ENCODE data around the gene BTBD10. TPM values are rescaled to one million over a fixed set of nuclear protein-coding genes. Genes with fewer than 3 reads are reported as not detected.

BTBD10 gene
- total RNA-seq, 1 donor from 2014 or later: 21.9 TPM

DNA sequence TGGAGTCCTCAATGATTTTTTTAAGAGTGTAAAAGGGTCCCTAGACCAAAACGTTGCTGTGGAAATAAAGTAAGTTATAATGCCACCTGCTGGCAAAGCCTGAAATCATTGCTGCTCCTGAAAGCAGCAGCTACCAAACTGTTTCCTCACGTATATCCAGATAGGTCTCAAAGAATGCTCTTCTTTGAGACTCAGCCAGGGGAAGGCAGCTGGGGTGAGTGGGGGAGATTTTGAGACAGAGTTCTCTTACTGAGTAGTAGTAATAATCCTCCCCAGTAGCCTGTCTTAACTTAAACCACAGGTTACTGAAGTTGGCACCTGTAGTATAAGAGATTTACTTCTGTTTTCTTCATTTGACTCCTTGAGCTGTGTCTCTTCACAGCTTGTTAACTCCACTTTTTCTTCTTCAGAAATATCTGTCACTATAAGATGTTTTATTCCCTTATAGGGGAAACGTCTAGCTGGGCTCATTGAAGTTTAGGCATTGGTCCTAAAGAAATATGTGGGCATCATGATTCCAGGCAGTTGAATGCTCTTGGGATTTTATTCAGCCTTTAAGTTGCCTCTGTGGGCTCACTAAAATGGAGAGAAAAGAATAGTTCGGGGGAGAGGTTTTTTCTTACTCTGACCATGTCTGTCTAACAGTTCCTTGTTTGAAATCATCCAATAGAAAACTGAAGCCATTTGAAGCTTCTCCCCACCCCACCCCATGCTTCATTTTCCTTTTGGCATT is 77.9 kb downstream of the BTBD10 start:
- Mint-ChIP-seq H3K27ac (no peak overlapping the region), H3K4me1 (ENCODE audit: low read depth) (no peaks in the 10 kb centered on the region), H3K36me3 (ENCODE audit: low read depth) (peaks cover 42% of the 10 kb centered on the region), H3K27me3 (ENCODE audit: insufficient read depth) (no peaks in the 10 kb centered on the region), H3K4me3 (no peak overlapping the region), H3K9me3 (no peaks in the 10 kb centered on the region)
- no peak for DNase-seq (ENCODE audit: low spot score)
- intact Hi-C loops (cut with micrococcal nuclease): loop anchor here (1.0 to 2.0 kb wide), 2 partner anchors 174 to 421 kb away; no protein-coding TSS in a partner anchor

DNA sequence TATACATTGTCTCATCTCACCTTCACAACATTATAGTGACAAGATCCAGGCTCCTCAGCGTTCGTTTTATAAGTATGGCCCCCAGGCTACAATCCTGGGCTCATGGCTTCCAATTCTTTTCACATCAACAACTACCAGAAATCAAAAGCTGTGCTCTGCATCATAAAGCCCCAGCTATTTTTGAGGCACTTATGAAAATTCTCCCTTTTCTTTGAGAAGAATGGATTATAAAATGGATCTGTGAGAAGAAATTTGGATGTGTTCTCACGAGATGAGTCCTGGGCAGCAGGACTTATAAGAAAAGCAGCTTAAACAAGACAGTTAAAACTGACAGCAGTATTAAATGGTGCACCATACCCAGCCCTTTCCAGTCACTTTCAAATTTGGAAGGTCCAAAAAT is 80.3 kb downstream of the BTBD10 start:
- intact Hi-C loops (cut with micrococcal nuclease): no loop called here
- Mint-ChIP-seq H3K4me1 (ENCODE audit: low read depth) (no peaks in the 10 kb centered on the region), H3K4me3 (no peak overlapping the region), H3K27me3 (ENCODE audit: insufficient read depth) (no peaks in the 10 kb centered on the region), H3K36me3 (ENCODE audit: low read depth) (peaks cover 37% of the 10 kb centered on the region), H3K9me3 (no peaks in the 10 kb centered on the region), H3K27ac (no peak overlapping the region)
- DNase-seq (ENCODE audit: low spot score): no peak

DNA sequence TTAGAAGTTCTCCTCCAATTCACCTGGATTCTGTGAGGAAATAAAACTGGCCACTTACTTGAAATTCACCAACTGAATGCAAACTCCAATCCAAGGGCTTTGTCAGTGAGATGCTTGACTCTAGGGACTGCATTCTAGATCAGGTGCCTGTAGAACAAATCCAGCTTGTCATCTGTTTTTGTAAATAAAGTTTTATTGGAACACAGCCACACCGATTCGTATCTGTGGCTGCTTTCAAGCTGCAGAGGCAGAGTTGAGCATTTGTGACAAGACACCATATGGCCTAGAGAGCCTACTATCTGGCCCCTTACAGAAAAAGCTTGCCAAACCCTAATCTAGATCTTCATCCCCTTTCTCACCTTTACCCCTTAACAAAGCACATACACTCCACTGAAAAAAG is 82.3 kb downstream of the BTBD10 start:
- no peak for DNase-seq (ENCODE audit: low spot score)
- Mint-ChIP-seq H3K9me3 (no peaks in the 10 kb centered on the region), H3K27me3 (ENCODE audit: insufficient read depth) (no peaks in the 10 kb centered on the region), H3K27ac (no peak overlapping the region), H3K4me3 (no peak overlapping the region), H3K36me3 (ENCODE audit: low read depth) (peaks cover 41% of the 10 kb centered on the region), H3K4me1 (ENCODE audit: low read depth) (no peaks in the 10 kb centered on the region)
- intact Hi-C loops (cut with micrococcal nuclease): no loop called here

DNA sequence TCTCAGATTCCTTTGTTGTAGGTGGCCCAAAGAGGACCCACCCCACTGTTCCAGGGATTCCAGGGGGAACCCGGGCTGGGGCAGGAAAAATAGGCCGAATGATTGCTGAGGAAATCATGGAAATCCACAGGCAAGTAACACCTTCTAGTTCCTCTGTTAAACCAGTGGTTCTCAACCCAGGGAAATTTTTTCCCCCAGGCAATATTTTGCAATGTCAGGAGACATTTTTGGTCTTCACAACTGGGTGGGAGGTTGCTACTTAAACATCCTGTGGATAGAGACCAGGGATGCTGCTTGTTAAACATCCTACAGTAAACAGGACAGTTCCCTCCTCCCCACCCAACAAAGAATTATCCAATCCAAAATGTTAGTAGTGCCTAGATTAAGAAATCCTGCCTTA is 84.7 kb downstream of the BTBD10 start:
- no peaks in the 10 kb centered on the region for H3K4me1 Mint-ChIP-seq (ENCODE audit: low read depth)
- no peak for DNase-seq (ENCODE audit: low spot score)
- no peaks in the 10 kb centered on the region for H3K27me3 Mint-ChIP-seq (ENCODE audit: insufficient read depth)
- H3K27ac Mint-ChIP-seq: no peak overlapping the region
- H3K4me3 Mint-ChIP-seq: no peak overlapping the region
- H3K9me3 Mint-ChIP-seq: no peaks in the 10 kb centered on the region
- intact Hi-C loops (cut with micrococcal nuclease): no loop called here
- H3K36me3 Mint-ChIP-seq (ENCODE audit: low read depth): peaks cover 55% of the 10 kb centered on the region

DNA sequence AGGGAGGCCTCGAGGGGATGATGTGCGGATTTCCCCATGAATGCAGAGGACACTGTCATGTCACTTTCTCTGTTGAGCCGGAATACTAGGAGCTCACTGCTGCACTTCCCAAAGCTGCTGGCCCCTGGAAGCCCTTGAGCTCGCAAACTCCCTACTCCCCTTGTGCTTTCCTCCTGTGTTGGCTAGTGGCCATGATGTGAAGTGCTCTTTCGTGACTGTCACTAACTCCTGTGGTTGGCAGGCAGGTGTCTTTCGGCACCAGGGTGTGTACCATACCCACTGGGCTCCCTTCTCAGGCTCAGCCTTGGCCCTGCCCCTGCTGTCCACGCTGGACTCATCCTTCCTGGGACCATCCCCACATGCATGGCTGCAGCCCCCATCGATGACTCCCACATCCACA is 86.2 kb downstream of the BTBD10 start:
- no peaks in the 10 kb centered on the region for H3K9me3 Mint-ChIP-seq
- no peak overlapping the region for H3K27ac Mint-ChIP-seq
- H3K36me3 Mint-ChIP-seq (ENCODE audit: low read depth): peaks cover 44% of the 10 kb centered on the region
- no peak for DNase-seq (ENCODE audit: low spot score)
- H3K4me3 Mint-ChIP-seq: no peak overlapping the region
- intact Hi-C loops (cut with micrococcal nuclease): no loop called here
- H3K27me3 Mint-ChIP-seq (ENCODE audit: insufficient read depth): no peaks in the 10 kb centered on the region
- no peaks in the 10 kb centered on the region for H3K4me1 Mint-ChIP-seq (ENCODE audit: low read depth)

DNA sequence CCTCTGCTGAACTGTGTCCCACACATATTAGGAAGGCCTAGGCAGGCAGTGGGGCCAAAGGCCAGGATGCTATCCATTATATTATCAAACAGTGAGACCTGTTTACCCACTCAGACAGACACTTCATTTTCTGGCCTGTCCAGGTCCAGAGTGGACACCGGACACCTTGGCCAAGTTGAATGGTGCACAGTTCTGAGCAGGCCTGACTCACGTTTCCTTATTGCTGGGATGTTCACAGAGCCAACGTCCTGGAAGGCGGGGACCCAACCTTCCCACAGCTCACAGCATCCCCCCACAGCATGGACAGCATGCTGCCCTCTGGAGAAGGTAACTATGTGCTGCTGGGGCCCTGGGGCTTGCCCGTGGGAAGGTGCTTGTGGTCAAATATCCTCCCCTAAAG is 86.6 kb downstream of the BTBD10 start:
- peaks cover 39% of the 10 kb centered on the region for H3K36me3 Mint-ChIP-seq (ENCODE audit: low read depth)
- intact Hi-C loops (cut with micrococcal nuclease): no loop called here
- H3K9me3 Mint-ChIP-seq: no peaks in the 10 kb centered on the region
- no peak for DNase-seq (ENCODE audit: low spot score)
- no peaks in the 10 kb centered on the region for H3K27me3 Mint-ChIP-seq (ENCODE audit: insufficient read depth)
- no peak overlapping the region for H3K27ac Mint-ChIP-seq
- no peaks in the 10 kb centered on the region for H3K4me1 Mint-ChIP-seq (ENCODE audit: low read depth)
- H3K4me3 Mint-ChIP-seq: no peak overlapping the region

DNA sequence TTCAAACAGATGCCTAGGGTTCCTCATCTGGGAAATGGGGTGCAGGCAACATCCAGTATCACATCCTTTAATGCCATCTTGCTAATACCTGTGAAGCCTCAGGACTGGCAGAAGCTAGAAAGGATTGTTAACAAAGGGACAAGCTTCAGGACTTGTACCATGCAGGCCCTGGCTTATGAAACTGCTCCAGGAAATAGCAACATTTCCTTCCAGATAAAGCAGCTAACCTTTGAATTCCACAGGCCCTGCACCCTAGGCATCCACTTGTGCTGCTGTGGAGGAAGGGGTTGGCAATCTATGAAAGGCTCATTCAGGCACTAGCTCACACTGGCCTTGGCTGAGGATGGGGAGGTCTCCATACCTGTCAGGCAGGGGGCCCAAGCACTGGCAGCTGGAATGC is 87.2 kb downstream of the BTBD10 start:
- Mint-ChIP-seq H3K4me1 (ENCODE audit: low read depth) (no peaks in the 10 kb centered on the region), H3K36me3 (ENCODE audit: low read depth) (peaks cover 34% of the 10 kb centered on the region), H3K27me3 (ENCODE audit: insufficient read depth) (no peaks in the 10 kb centered on the region), H3K27ac (no peak overlapping the region), H3K9me3 (no peaks in the 10 kb centered on the region), H3K4me3 (no peak overlapping the region)
- no peak for DNase-seq (ENCODE audit: low spot score)
- intact Hi-C loops (cut with micrococcal nuclease): no loop called here

DNA sequence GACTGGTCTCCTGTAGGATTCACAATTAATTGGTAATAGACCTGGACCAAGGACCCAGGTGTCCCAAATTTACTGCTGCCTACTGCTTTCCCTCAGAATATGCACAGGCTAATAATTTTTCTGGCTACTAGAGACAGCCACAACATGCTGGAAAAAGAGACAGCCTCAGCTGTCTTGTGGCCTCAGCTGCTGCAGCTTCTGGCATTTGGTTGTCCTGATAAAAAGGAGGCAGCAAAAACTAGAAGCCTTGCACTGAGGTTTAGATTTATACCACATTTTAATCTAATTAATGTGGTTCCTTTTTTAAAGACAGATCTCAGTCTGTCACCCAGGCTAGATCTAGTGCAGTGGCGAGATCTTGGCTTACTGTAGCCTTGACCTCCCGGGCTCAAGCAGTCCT is 89.8 kb downstream of the BTBD10 start:
- no peaks in the 10 kb centered on the region for H3K9me3 Mint-ChIP-seq
- intact Hi-C loops (cut with micrococcal nuclease): no loop called here
- no peaks in the 10 kb centered on the region for H3K27me3 Mint-ChIP-seq (ENCODE audit: insufficient read depth)
- H3K36me3 Mint-ChIP-seq (ENCODE audit: low read depth): peaks cover 39% of the 10 kb centered on the region
- no peak overlapping the region for H3K4me3 Mint-ChIP-seq
- no peak for DNase-seq (ENCODE audit: low spot score)
- H3K27ac Mint-ChIP-seq: no peak overlapping the region
- no peaks in the 10 kb centered on the region for H3K4me1 Mint-ChIP-seq (ENCODE audit: low read depth)

DNA sequence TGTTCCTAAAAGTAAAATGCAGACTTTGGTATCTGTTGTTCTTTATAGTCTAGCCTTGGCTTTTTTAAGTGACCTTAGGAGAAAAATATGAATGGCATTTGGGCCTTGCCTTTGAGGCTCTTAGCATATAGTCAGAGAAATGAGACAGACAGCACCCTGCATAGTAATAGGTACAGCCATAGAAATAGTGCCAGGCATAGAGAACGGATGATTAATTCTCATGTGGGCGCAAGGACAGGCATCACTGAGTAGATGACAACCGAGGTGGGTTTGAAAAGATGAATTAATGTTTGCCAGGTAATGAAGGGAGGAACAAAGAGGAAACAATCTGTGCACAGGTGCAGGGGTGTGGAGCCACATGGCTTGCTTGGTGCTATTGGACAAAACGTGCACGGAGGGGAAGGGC is 95.0 kb downstream of the BTBD10 start:
- intact Hi-C loops (cut with micrococcal nuclease): no loop called here
- DNase-seq (ENCODE audit: low spot score): no peak
- H3K4me3 Mint-ChIP-seq: no peak overlapping the region
- no peaks in the 10 kb centered on the region for H3K9me3 Mint-ChIP-seq
- no peaks in the 10 kb centered on the region for H3K4me1 Mint-ChIP-seq (ENCODE audit: low read depth)
- no peak overlapping the region for H3K27ac Mint-ChIP-seq
- peaks cover 36% of the 10 kb centered on the region for H3K36me3 Mint-ChIP-seq (ENCODE audit: low read depth)
- H3K27me3 Mint-ChIP-seq (ENCODE audit: insufficient read depth): no peaks in the 10 kb centered on the region

DNA sequence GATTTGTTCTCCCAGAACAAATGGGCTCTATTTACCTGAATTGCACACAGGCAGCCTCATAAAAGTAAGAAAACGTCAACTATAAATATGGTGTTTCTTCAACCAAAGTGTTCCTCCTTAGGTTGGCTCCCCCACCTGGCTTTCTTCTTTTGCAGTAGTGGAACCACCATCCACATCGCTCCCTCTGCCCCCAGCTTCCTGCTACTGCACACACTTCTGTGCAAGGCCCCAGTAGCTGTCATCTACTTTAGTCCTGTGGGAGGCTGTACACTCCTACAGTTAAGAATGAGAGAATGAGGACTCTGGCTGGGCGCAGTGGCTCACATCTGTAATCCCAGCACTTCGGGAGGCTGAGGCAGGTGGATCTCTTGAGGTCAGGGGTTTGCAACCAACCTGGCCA is 95.9 kb downstream of the BTBD10 start:
- DNase-seq (ENCODE audit: low spot score): no peak
- Mint-ChIP-seq H3K4me3 (no peak overlapping the region), H3K27ac (no peak overlapping the region), H3K36me3 (ENCODE audit: low read depth) (peaks cover 36% of the 10 kb centered on the region), H3K27me3 (ENCODE audit: insufficient read depth) (no peaks in the 10 kb centered on the region), H3K9me3 (no peaks in the 10 kb centered on the region), H3K4me1 (ENCODE audit: low read depth) (no peaks in the 10 kb centered on the region)
- intact Hi-C loops (cut with micrococcal nuclease): no loop called here

DNA sequence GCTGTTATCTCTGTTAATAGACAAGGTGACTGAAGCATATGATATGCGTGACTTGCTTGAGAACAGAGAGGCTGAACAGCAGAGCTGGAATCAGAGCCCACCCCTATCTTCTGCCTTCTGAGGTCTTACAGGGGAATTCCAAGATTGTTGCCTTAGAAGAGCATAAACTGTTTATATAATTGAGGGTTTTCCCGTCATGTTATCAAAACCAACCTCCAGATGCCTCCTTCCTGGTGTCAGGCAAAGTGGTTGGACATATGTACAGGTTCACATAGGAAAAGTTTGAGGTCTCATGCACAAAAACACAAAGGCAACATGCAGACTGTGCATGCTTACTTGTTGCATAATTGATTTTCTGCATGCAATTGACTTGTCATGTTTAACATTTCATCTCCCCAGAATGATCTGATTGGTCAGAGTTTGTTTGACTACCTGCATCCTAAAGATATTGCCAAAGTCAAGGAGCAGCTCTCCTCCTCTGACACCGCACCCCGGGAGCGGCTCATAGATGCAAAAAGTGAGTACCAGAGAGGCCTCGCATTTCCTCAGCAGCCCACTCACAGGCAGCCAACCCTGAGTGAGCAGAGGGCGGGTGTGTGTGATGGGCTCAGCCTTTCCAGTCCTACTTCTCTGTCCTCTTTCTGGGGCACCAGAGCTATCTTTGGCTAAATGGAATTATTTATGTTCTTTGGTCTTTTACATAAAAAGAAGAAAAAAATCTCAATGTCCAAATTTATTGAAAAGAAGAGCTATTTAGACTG is 96.6 kb downstream of the BTBD10 start:
- Mint-ChIP-seq H3K27ac (no peak overlapping the region), H3K4me3 (no peak overlapping the region), H3K27me3 (ENCODE audit: insufficient read depth) (no peaks in the 10 kb centered on the region), H3K4me1 (ENCODE audit: low read depth) (no peaks in the 10 kb centered on the region), H3K9me3 (no peaks in the 10 kb centered on the region), H3K36me3 (ENCODE audit: low read depth) (peaks cover 38% of the 10 kb centered on the region)
- intact Hi-C loops (cut with micrococcal nuclease): no loop called here
- DNase-seq (ENCODE audit: low spot score): no peak

DNA sequence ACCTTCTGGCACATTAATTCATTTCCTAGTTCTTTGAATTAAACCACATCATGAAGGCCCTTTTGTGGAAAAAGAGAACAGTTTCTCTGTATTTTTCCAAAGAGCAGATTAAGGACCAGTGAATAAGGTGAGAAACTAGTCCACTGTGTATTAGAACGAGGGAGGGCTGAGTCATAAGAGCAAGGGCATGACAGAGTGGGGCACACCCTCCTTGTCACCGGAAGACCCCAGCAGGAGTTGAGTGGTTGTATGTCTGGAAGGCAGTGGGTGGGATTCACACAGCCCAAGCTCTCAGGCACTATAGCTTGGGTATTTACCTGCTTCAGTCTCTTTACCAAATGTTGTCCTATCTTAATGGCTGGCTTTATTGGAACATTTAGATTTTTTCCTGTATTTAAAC is 98.6 kb downstream of the BTBD10 start:
- intact Hi-C loops (cut with micrococcal nuclease): no loop called here
- Mint-ChIP-seq H3K4me3 (no peak overlapping the region), H3K36me3 (ENCODE audit: low read depth) (peaks cover 53% of the 10 kb centered on the region), H3K27ac (no peak overlapping the region), H3K9me3 (no peaks in the 10 kb centered on the region), H3K4me1 (ENCODE audit: low read depth) (no peaks in the 10 kb centered on the region), H3K27me3 (ENCODE audit: insufficient read depth) (no peaks in the 10 kb centered on the region)
- DNase-seq (ENCODE audit: low spot score): no peak

DNA sequence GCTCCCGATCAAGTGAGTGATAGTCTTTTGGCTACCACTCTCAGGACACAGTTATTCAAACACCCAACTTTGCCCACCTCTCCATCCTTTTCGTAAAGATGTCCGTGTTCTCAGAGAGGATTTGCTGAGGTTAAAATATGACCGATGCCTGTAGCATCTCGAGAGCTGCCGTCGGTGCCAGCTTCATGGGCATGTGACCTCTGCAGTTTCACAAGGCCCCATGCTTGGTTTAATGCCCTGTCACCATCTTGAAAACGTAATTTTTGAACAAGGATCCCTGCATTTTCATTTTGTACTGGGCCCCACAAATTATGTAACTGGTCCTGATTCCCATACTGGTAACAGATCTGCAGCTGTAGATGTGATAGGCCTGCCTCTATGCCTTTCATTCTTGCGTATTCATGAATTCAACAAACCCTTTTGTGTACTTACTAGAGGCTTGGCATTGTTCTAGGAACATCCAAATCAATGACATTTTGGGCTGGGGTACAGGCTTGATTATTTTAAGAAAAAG is 100.4 kb downstream of the BTBD10 start:
- Mint-ChIP-seq H3K36me3 (ENCODE audit: low read depth) (peaks cover 46% of the 10 kb centered on the region), H3K27me3 (ENCODE audit: insufficient read depth) (no peaks in the 10 kb centered on the region), H3K4me3 (no peak overlapping the region), H3K4me1 (ENCODE audit: low read depth) (no peaks in the 10 kb centered on the region), H3K9me3 (no peaks in the 10 kb centered on the region), H3K27ac (no peak overlapping the region)
- intact Hi-C loops (cut with micrococcal nuclease): no loop called here
- no peak for DNase-seq (ENCODE audit: low spot score)

Data from activated T-helper 1 cell treated with anti-CD3 and anti-CD28 coated beads, Interleukin-12 subunit alpha, Interleukin-12 subunit beta, Interleukin-2, Interleukin-4 antibody, amounts not matched to agents 30 ng/mL and 10 ng/mL and 1 ng/mL, durations not matched to agents 14 hours and 24 hours and 36 hours (primary cell).